Progenitor cell of endocrine pancreas (in vitro differentiated cells): ENCODE data around the gene XPO5. TPM values are rescaled to one million over a fixed set of nuclear protein-coding genes. Genes with fewer than 3 reads are reported as not detected.
"Not testable (repeated sequence)": the region's sequence is repeated elsewhere in the genome, so short reads cannot be mapped to it uniquely, and the experiment has no call there.

Source experiments
- DNase-seq: peaks from one replicate; pipeline ENCODE4 v3.0.0; 2021; ENCODE audit warnings: low spot score; ENCODE audit not compliant: unreplicated experiment
- H3K27ac Mint-ChIP-seq: 2 replicates; pipeline ENCODE4 v1.8.0; 2021; ENCODE audit warnings: mild to moderate bottlenecking, moderate library complexity, mixed read lengths
- H3K27me3 Mint-ChIP-seq: 2 replicates; pipeline ENCODE4 v1.8.0; 2021; ENCODE audit warnings: mixed read lengths
- H3K36me3 Mint-ChIP-seq: 2 replicates; pipeline ENCODE4 v1.8.0; 2022; ENCODE audit warnings: mixed read lengths; ENCODE audit not compliant: insufficient read depth
- H3K4me1 Mint-ChIP-seq: 2 replicates; pipeline ENCODE4 v1.8.0; 2021; ENCODE audit warnings: low read depth, mixed read lengths
- H3K4me3 Mint-ChIP-seq: 2 replicates; pipeline ENCODE4 v1.8.0; 2021; ENCODE audit warnings: low read depth, mild to moderate bottlenecking, moderate library complexity, mixed read lengths
- H3K9me3 Mint-ChIP-seq: 2 replicates; pipeline ENCODE4 v1.8.0; 2021; ENCODE audit warnings: low read depth, mixed read lengths
- CTCF ChIP-seq: fragments of 200-600 bp; sonication (generic); IDR thresholded peaks from one replicate; pipeline ENCODE4 v1.5.0; 2021; ENCODE audit warnings: antibody characterized with exemption, mild to moderate bottlenecking; ENCODE audit not compliant: unreplicated experiment
- total RNA-seq: library from RNA; stranded (reverse); gene quantifications from 2 replicates; pipeline ENCODE4 v1.2.1, GENCODE V29; 2021

Gene XPO5
- total RNA-seq, 1 donor from 2014 or later: 64.0 TPM

GRCh38 chr6:43606019-43606418 is 30.2 kb upstream of the XPO5 start:
- no peaks in the 10 kb centered on the region for H3K9me3 Mint-ChIP-seq

GRCh38 chr6:43604174-43604573 is 28.3 kb upstream of the XPO5 start:
- DNase-seq: no peak
- no peak overlapping the region for H3K27ac Mint-ChIP-seq
- H3K36me3 Mint-ChIP-seq: peaks cover 8% of the 10 kb centered on the region
- H3K27me3 Mint-ChIP-seq: no peaks in the 10 kb centered on the region
- H3K4me3 Mint-ChIP-seq: no peak overlapping the region
- H3K9me3 Mint-ChIP-seq: no peaks in the 10 kb centered on the region
- no peaks in the 10 kb centered on the region for H3K4me1 Mint-ChIP-seq
- TF ChIP-seq CTCF: no peak

More at GRCh38 chr6:43606019-43606418, 30.2 kb upstream of the XPO5 start:
- peaks cover 10% of the 10 kb centered on the region for H3K36me3 Mint-ChIP-seq
- no peak overlapping the region for H3K27ac Mint-ChIP-seq
- no peak for DNase-seq
- H3K4me3 Mint-ChIP-seq: no peak overlapping the region
- TF ChIP-seq CTCF: no peak
- H3K4me1 Mint-ChIP-seq: no peaks in the 10 kb centered on the region
- H3K27me3 Mint-ChIP-seq: no peaks in the 10 kb centered on the region

- no peak overlapping the region for H3K4me3 Mint-ChIP-seq
Measured at GRCh38 chr6:43600595-43600994, 24.8 kb upstream of the XPO5 start.

GRCh38 chr6:43593938-43594337 is 18.1 kb upstream of the XPO5 start:
- Mint-ChIP-seq H3K9me3 (no peaks in the 10 kb centered on the region), H3K27ac (no peak overlapping the region), H3K36me3 (peaks cover 7% of the 10 kb centered on the region), H3K4me1 (no peaks in the 10 kb centered on the region), H3K4me3 (no peak overlapping the region), H3K27me3 (no peaks in the 10 kb centered on the region)
- TF ChIP-seq CTCF: no peak
- DNase-seq: no peak

More at GRCh38 chr6:43600595-43600994, 24.8 kb upstream of the XPO5 start:
- Mint-ChIP-seq H3K9me3 (no peaks in the 10 kb centered on the region), H3K36me3 (peaks cover 7% of the 10 kb centered on the region), H3K27ac (no peak overlapping the region), H3K27me3 (no peaks in the 10 kb centered on the region), H3K4me1 (no peaks in the 10 kb centered on the region)
- no peak for DNase-seq
- no peak for TF ChIP-seq CTCF

- not testable (repeated sequence) for H3K27me3 Mint-ChIP-seq, H3K9me3 Mint-ChIP-seq, H3K27ac Mint-ChIP-seq, H3K4me3 Mint-ChIP-seq, H3K4me1 Mint-ChIP-seq, DNase-seq
- peaks cover 10% of the 10 kb centered on the region for H3K36me3 Mint-ChIP-seq
Measured at GRCh38 chr6:43589564-43589963, 13.7 kb upstream of the XPO5 start.

GRCh38 chr6:43588194-43588593 is 12.4 kb upstream of the XPO5 start:
- peaks cover 15% of the 10 kb centered on the region for H3K36me3 Mint-ChIP-seq

More at GRCh38 chr6:43588194-43588593, 12.4 kb upstream of the XPO5 start:
- no peak for DNase-seq
- H3K4me1 Mint-ChIP-seq: no peaks in the 10 kb centered on the region
- H3K9me3 Mint-ChIP-seq: no peaks in the 10 kb centered on the region
- H3K4me3 Mint-ChIP-seq: no peak overlapping the region
- TF ChIP-seq CTCF: no peak
- H3K27ac Mint-ChIP-seq: no peak overlapping the region
- H3K27me3 Mint-ChIP-seq: no peaks in the 10 kb centered on the region
